Skeletal muscle satellite cell (primary cell): ENCODE data around the gene MORF4L2.
"Not testable (repeated sequence)": the region's sequence is repeated elsewhere in the genome, so short reads cannot be mapped to it uniquely, and the experiment has no call there.

Experiments used
- H3K27me3 ChIP-seq: 2 replicates; pipeline ENCODE4 v1.7.0; 2013; ENCODE audit warnings: low read length; ENCODE audit not compliant: control insufficient read depth, insufficient read depth
- H3K36me3 ChIP-seq: 2 replicates; pipeline ENCODE4 v1.7.0; 2013; ENCODE audit warnings: mild to moderate bottlenecking, control low read depth, low read length; ENCODE audit not compliant: insufficient read depth
- H3K4me1 ChIP-seq: 2 replicates; pipeline ENCODE4 v1.7.0; 2013; ENCODE audit warnings: low read length; ENCODE audit not compliant: control insufficient read depth, insufficient read depth
- H3K4me2 ChIP-seq: 2 replicates; pipeline ENCODE4 v1.7.0; 2013; ENCODE audit warnings: mild to moderate bottlenecking, low read length
- H3K4me3 ChIP-seq: 2 replicates; pipeline ENCODE4 v1.7.0; 2013; ENCODE audit warnings: low read length
- H3K9ac ChIP-seq: 2 replicates; pipeline ENCODE4 v1.7.0; 2013; ENCODE audit warnings: mild to moderate bottlenecking, low read depth, low read length, moderate library complexity
- H3K9me3 ChIP-seq: replicated peaks from 2 replicates; pipeline ENCODE4 v1.7.0; 2013; ENCODE audit warnings: mild to moderate bottlenecking, control low read depth, low read length

MORF4L2 gene

DNA sequence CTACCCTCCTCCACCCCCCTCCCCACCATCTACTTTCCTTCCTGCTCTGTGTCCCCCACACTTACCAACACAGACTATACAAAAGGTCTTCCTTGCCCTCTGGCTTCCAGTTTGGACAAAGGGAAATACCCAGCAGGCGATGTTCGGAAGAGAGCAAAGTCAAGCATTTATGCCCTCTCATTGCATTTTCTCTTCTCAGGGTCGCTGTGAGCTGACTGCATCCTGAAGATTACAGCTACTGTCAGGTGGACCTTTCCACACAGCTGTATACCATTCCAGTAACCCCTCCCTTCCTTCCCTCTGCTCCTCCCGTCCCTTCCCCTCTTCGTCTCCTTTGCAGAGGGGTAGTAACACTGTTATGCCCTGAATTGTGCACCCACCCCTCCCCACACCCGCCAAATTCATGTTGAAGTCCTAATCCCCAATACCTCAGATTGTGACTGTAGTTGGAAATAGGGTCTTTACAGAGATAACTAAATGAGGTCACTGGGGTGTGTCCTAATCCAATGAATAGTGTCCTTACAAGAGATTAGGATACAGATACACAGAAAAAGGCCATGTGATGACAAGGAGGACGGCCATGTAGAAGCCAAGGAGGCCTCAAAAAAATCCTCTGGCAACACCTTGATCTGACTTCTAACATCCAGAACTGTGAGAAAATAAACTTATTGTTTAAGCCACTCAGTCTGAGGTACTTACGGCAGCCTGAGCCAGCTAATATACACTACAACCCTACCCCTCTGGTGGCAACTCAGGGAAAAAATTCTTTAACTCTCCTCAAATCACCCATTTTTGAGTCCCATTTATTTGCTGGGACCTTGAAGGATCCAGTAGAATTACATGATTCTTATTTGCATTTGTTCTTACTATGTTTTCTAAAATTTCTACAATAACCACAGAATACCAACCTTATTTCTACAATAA, 11.7 kb downstream of the MORF4L2 start:
- no peaks in the 10 kb centered on the region for H3K9me3 ChIP-seq
- no peak overlapping the region for H3K4me2 ChIP-seq
- H3K36me3 ChIP-seq: peaks cover 34% of the 10 kb centered on the region
- peaks cover 6% of the 10 kb centered on the region for H3K4me1 ChIP-seq
- no peak overlapping the region for H3K4me3 ChIP-seq
- H3K9ac ChIP-seq: no peak overlapping the region
- no peaks in the 10 kb centered on the region for H3K27me3 ChIP-seq

DNA sequence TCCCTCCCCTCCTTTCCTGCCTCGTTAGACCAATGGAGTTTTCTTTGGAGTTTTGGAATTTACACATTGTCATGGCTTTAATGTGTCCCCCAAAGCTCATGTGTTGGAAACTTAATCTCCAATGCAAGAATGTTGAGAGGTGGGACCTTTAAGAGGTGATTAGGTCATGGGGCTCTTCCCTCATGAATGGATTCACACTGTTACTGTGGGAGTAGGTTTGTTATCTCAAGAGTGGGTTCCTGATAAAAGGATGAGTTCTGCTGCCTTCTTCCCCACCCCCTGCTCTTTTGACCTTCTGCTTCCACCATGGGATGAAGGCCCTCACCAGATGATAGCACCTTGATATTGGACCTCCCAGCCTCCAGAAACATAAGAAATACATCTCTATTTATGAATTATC, 16.8 kb downstream of the MORF4L2 start:
- Histone ChIP-seq H3K9me3 (no peaks in the 10 kb centered on the region), H3K27me3 (peaks cover 3% of the 10 kb centered on the region), H3K9ac (no peak overlapping the region), H3K36me3 (no peaks in the 10 kb centered on the region), H3K4me3 (no peak overlapping the region), H3K4me1 (no peaks in the 10 kb centered on the region), H3K4me2 (no peak overlapping the region)

DNA sequence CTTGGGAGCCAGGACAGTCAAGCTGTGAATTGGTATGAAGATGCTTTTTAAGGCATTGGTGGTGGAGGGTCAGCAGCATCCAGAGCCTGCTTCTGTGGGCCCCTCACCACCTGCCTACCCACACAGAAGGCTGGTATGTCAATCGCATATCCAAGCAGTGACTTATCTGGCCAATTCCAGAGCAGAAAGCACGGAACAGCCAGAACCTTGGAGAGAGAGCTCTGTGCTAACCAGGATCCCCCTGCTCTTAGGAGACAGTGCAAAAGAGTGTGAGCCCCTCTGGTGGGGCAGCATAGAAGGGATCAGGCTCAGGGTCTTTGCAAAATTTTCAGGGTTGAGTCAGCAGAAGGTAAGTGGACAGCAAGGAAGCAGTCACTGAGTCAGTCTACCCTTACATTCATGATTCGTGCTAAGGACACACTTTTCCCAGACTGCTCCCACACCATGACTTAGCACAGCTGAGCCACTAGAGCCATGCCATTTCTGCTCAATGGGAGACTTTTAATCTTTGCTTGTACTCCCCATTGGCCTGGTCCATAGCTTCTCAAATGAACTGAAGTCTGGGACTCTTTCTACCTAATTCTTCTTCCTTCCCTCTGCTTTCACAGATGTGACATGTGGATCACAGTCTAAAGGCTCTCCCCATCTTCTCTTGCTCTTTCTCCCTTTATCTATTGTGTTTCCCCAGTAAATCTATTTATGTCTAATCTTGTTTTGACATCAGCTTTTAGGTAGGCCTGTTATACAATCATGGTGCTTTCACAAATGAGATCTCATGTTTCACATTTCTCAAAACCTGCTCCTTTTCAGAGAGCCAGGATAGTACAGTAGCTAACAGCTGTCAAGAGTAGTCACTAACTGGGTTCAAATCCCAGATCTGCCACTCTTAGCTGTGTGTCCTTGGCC, 20.0 kb downstream of the MORF4L2 start:
- no peak overlapping the region for H3K4me2 ChIP-seq
- H3K9ac ChIP-seq: no peak overlapping the region

DNA sequence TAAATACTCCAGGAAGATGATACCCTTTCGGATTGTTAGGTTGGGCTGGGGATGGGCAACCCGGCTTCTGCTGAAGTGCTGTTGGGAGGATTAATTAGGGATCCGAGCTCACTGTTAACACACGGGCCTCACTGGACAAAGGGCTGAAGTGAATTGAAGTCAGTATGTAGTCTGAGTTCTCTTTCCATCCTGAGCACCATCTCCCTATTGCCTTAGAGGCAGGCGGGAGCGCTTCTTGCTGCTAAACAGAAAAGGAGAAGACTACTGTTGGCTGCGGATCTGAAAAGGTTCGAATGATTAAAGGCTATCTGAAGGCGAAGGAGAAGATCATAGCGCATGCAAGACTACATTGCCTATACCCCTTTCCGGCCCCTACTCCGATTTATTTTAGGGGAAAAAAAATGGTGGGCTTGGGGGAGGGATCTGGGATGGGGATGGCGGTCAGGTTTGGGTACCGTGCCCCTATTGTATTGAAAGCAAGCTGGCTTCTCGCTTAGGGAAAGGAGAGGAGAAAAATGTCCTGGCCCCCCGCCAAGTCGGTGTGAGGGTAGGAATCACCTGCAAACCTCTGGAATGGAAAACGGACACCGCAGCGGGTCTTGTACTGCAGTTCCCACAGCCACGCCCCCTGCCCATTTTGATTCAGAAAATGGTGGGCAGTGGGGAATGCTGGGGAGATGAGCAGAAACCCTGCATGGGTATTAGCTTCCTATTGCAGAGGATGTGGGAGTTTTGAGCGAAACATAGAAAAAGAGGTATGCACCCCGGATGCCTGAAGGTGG, 22.3 kb downstream of the MORF4L2 start:
- H3K9me3 ChIP-seq: no peaks in the 10 kb centered on the region
- H3K4me1 ChIP-seq: no peaks in the 10 kb centered on the region
- H3K4me2 ChIP-seq: no peak overlapping the region
- H3K36me3 ChIP-seq: no peaks in the 10 kb centered on the region
- H3K4me3 ChIP-seq: no peak overlapping the region
- peaks cover 3% of the 10 kb centered on the region for H3K27me3 ChIP-seq
- no peak overlapping the region for H3K9ac ChIP-seq

More for the DNA sequence above, 20.0 kb downstream of the MORF4L2 start:
- no peak overlapping the region for H3K4me3 ChIP-seq
- H3K4me1 ChIP-seq: no peaks in the 10 kb centered on the region
- no peaks in the 10 kb centered on the region for H3K9me3 ChIP-seq
- peaks cover 3% of the 10 kb centered on the region for H3K27me3 ChIP-seq
- H3K36me3 ChIP-seq: no peaks in the 10 kb centered on the region

DNA sequence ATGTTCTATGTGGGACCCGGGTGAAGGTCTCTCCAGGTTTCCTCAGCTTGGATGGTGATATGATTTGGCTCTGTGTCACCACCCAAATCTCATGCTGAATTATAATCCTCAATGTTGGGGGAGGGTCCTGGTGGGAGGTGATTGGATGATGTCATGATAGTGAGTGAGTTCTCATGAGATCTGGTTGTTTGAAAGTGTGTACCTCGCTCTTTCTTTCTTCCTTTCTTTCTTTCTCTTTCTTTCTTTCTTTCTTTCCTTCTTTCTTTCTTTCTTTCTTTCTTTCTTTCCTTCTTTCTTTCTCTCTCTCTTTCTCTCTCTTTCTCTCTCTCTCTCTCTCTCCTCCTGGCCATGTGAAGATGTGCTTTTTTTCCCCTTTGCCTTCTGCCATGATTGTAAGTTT, 27.0 kb downstream of the MORF4L2 start:
- H3K27me3 ChIP-seq, H3K9me3 ChIP-seq, H3K9ac ChIP-seq: not testable (repeated sequence)

DNA sequence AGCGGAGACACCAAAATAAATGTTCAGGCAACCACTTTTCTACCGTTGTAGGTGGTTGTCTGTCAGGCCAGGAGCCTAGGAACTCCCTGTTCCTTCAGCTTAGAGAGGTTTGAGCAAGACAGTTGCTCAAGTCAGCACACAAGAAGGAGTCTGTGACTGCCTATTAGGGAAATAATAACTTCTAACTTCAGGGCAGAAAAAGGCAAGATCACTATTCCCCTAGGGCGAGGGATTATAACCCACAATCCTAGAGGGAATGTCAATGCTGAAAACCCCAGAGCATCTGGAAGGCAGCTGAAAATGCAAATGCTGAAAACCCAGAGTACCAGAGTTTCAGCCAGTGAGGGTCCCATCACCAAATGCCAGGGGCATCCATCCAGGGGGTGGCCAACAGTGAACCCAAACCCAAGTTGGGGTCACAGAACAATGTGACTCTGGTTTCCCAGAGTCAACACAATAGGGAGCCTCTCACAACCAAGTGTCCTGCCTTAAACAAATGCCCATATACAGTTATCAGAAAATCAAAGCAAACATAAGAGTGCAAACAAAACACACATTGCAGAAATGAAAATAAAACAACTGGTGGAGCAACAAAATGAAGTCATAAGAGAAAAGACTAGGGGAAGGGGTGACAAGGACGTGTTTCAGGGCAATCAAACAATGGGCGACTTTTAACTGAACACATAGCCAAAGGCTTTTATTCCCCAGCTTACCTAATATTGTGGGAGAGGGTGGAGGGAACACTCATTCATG, 27.6 kb downstream of the MORF4L2 start:
- H3K4me1 ChIP-seq: peaks cover 12% of the 10 kb centered on the region
- no peak overlapping the region for H3K4me3 ChIP-seq
- H3K9ac ChIP-seq: no peak overlapping the region
- H3K9me3 ChIP-seq: no peaks in the 10 kb centered on the region
- H3K4me2 ChIP-seq: no peak overlapping the region
- no peaks in the 10 kb centered on the region for H3K27me3 ChIP-seq
- H3K36me3 ChIP-seq: no peaks in the 10 kb centered on the region

More for the DNA sequence above, 27.0 kb downstream of the MORF4L2 start:
- H3K36me3 ChIP-seq, H3K4me2 ChIP-seq, H3K4me3 ChIP-seq: not testable (repeated sequence)
- peaks cover 12% of the 10 kb centered on the region for H3K4me1 ChIP-seq

DNA sequence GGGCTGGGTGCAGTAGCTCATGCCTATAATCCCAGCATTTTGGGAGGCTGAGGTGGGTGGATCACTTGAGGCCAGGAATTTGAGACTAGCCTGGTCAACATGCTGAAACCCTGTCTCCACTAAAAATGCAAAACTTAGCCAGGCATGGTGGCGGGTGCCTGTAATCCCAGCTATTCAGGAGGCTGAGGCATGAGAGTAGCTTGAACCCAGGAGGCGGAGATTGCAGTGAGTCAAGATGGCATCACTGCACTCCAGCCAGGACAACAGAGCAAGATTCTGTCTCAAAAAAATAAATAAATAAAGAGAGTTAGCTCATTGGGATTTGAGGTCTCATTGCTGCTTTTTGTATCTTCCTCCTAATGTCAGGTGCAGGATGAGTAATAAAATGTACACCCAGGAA, 29.4 kb downstream of the MORF4L2 start:
- H3K27me3 ChIP-seq, H3K36me3 ChIP-seq, H3K9me3 ChIP-seq, H3K4me3 ChIP-seq: not testable (repeated sequence)
- peaks cover 12% of the 10 kb centered on the region for H3K4me1 ChIP-seq
- H3K4me2 ChIP-seq: peak overlapping the region; percentile 38
- H3K9ac ChIP-seq: peak overlapping the region; percentile 50

DNA sequence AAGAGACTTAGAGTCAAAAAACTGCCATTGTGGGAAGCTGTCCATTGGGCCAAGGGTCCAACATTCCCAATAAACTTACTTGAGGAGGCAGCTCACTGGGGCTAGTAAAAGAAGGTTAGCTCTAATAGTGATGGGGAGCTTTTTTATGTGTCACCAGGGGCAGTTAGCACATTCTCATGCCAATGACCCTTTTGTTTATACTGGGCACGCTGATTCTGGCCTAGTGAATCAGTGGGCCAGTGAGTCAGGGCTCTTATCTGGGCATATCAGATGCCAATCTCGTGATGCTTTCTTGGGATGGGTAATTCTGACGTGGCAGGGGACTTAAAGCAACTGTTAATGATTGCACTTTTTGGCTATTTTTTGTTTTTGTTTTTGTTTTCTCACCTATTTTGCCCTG, 29.9 kb downstream of the MORF4L2 start:
- Histone ChIP-seq H3K9me3 (no peaks in the 10 kb centered on the region), H3K27me3 (no peaks in the 10 kb centered on the region), H3K9ac (peak overlapping the region; percentile 50)

DNA sequence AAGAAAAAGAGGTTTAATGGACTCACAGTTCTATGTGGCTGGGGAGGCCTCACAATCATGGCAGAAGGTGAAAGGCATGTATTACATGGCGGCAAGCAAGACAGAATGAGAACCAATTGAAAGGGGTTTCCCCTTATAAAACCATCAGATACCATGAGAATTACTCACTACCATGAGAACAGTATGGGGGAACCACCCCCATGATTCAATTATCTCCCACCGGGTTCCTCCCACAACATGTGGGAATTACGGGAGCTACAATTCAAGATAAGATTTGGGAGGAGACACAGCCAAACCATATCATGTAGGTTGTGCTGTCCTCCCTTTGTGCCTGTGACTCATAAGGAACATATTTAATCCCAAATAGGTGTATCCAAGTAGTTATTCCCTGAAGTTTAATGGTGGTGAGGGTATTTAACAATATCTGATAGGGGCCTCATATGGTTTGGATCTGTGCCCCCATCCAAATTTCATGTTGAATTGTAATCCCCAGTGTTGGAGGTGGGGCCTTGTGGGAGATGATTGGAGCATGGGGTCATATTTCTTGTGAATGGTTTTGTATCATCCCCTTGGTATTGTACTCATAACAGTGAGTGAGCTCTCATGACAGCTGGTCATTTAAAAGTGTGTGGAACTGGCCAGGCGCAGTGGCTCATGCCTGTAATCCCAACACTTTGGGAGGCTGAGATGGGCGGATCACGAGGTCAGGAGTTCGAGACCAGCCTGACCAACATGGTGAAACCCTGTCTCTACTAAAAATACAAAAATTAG, 31.1 kb downstream of the MORF4L2 start:
- H3K4me3 ChIP-seq, H3K9me3 ChIP-seq, H3K36me3 ChIP-seq, H3K4me2 ChIP-seq, H3K27me3 ChIP-seq, H3K9ac ChIP-seq: not testable (repeated sequence)
- H3K4me1 ChIP-seq: peaks cover 17% of the 10 kb centered on the region

More for the DNA sequence above, 29.9 kb downstream of the MORF4L2 start:
- H3K4me1 ChIP-seq: peaks cover 12% of the 10 kb centered on the region
- no peak overlapping the region for H3K4me3 ChIP-seq
- peak overlapping the region; percentile 38 for H3K4me2 ChIP-seq
- H3K36me3 ChIP-seq: no peaks in the 10 kb centered on the region

DNA sequence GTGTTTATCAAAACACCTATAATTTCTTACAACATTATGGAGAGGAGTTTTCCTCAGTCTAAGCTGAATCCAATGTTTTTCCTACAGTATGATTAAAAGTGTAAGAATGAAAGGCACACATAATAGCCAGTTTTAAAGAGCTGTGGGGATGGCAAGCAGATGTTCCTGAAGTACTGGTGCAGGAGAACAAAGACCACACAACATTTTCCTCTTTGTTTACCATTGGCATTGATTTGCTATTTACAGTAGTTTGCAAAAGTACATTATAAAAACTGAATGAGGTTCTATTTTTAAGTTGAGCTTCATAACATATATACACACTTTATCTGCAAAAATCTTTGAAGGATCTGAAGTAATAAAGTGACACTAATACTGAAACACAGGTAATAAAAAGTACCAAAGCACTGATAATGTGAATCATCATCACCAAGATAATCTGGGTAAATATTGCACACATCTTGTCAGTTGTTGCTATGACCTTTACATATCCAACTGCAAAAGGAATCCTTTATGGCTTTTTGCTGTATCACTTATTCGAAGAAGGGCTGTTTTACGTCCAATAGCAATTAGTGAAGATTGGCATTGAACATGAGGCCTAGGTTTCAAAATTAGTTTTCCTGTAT, 35.2 kb downstream of the MORF4L2 start:
- no peak overlapping the region for H3K9ac ChIP-seq
- H3K4me2 ChIP-seq: no peak overlapping the region
- H3K4me1 ChIP-seq: peaks cover 10% of the 10 kb centered on the region
- H3K9me3 ChIP-seq: no peaks in the 10 kb centered on the region
- H3K36me3 ChIP-seq: no peaks in the 10 kb centered on the region
- no peak overlapping the region for H3K4me3 ChIP-seq
- no peaks in the 10 kb centered on the region for H3K27me3 ChIP-seq
